Kidney epithelial cell (primary cell): ENCODE measurements around the gene TRPM3. TPM values are rescaled to one million over a fixed set of nuclear protein-coding genes. Genes with fewer than 3 reads are reported as not detected.
A peak's percentile ranks its signal among the peaks of the same experiment; 100 is the strongest.

Experiments
- DNase-seq: peaks from one replicate; pipeline ENCODE4 v3.0.0-alpha.2; 2010; ENCODE audit warnings: low read depth
- H3K27me3 ChIP-seq: 2 replicates; pipeline ENCODE4 v1.6.0; 2011; ENCODE audit warnings: low read length; ENCODE audit not compliant: control insufficient read depth, insufficient read depth
- H3K36me3 ChIP-seq: 2 replicates; pipeline ENCODE4 v1.5.1; 2011; ENCODE audit warnings: low read length; ENCODE audit not compliant: control insufficient read depth, insufficient read depth
- H3K4me3 ChIP-seq: 2 replicates; pipeline ENCODE4 v1.5.1; 2011; ENCODE audit warnings: low read depth, mild to moderate bottlenecking, control low read depth, low read length
- total RNA-seq: library from RNA; depleted of rRNA; stranded (reverse); fragments of >200 nt; gene quantifications from 2 replicates; pipeline ENCODE4 v1.2.3, GENCODE V29; 2015
- TF ChIP-seq, protein P1 (sequence below): IDR thresholded peaks from 2 replicates; pipeline ENCODE4 v1.5.1; 2011; ENCODE audit warnings: mild to moderate bottlenecking, moderate library complexity, low read length, control low read depth, inconsistent platforms; ENCODE audit not compliant: insufficient read depth, poor library complexity, severe bottlenecking

The TRPM3 gene
- total RNA-seq, 1 donor from 2014 or later: not detected

GRCh38 chr9:70832492-70832891 lies 288.9 kb downstream of the TRPM3 start:
- DNase-seq: peak; percentile 14
- TF ChIP-seq, protein P1, sequence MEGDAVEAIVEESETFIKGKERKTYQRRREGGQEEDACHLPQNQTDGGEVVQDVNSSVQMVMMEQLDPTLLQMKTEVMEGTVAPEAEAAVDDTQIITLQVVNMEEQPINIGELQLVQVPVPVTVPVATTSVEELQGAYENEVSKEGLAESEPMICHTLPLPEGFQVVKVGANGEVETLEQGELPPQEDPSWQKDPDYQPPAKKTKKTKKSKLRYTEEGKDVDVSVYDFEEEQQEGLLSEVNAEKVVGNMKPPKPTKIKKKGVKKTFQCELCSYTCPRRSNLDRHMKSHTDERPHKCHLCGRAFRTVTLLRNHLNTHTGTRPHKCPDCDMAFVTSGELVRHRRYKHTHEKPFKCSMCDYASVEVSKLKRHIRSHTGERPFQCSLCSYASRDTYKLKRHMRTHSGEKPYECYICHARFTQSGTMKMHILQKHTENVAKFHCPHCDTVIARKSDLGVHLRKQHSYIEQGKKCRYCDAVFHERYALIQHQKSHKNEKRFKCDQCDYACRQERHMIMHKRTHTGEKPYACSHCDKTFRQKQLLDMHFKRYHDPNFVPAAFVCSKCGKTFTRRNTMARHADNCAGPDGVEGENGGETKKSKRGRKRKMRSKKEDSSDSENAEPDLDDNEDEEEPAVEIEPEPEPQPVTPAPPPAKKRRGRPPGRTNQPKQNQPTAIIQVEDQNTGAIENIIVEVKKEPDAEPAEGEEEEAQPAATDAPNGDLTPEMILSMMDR: no peak

DNA sequence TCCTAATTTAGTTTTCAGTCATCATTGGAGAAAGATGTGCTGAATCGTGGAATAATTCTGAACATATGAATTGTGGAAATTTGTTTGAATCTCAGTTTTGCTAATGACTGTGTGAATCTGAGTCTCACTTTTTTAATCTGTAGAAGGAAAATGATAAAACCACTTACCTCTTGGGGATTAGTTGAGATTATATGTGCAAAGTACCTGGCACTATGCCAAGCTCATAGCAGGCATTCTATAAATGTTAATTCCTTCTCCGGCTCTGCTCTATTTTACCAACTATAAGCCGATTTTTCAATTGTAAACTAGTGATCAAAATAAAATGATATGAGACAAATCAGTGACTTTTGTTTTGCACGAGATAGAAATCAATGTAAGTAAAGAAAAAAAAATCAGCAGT lies 290.8 kb downstream of the TRPM3 start:
- no peaks in the 10 kb centered on the region for H3K27me3 ChIP-seq
- TF ChIP-seq, protein P1: no peak
- no peaks in the 10 kb centered on the region for H3K36me3 ChIP-seq
- H3K4me3 ChIP-seq: no peak overlapping the region
- no peak for DNase-seq

More at GRCh38 chr9:70832492-70832891, 288.9 kb downstream of the TRPM3 start:
- H3K27me3 ChIP-seq: no peaks in the 10 kb centered on the region
- H3K36me3 ChIP-seq: no peaks in the 10 kb centered on the region
- no peak overlapping the region for H3K4me3 ChIP-seq

GRCh38 chr9:70829591-70830265 lies 291.7 kb downstream of the TRPM3 start:
- TF ChIP-seq, protein P1: no peak
- DNase-seq: no peak

DNA sequence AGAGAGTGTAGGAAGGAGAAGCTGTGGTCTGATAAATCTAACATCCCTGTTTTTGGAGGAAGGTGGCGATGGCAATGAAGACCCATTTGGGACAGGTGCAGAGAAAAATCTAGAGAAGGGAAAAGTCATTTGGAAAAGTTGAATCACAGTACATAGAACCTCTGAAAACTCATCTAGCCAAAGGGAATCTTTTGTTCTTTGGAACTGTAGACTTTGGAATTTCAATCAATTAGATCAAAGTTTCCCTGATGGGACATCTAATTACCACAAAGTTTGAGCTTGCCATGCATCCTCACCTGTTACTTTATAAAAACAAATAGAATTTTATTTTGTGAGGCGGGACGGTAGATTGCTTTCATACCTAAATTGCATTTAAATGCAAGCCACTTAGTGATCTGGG lies 294.9 kb downstream of the TRPM3 start:
- H3K36me3 ChIP-seq: no peaks in the 10 kb centered on the region
- DNase-seq: no peak
- TF ChIP-seq, protein P1: no peak

More at GRCh38 chr9:70829591-70830265, 291.7 kb downstream of the TRPM3 start:
- no peaks in the 10 kb centered on the region for H3K36me3 ChIP-seq
- no peaks in the 10 kb centered on the region for H3K27me3 ChIP-seq
- H3K4me3 ChIP-seq: no peak overlapping the region

DNA sequence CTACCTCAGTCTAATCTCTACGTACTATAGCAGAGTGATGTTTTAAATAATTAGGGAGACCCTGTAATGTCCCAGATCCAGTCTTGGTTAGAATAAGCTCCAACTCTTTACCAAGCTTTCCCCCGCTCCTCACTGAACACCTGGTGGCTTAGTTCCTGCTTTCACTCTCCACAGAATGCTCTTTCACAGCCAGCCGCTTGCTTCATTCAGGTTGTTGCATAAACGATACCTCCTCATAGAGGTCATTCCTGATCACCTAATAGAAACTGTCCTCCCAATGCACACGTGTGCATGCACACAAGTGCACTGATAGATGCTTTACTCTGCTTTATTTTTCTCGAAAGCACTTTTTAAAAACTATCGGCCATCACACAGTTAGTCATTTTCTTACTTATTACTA lies 298.1 kb downstream of the TRPM3 start:
- TF ChIP-seq, protein P1: no peak
- H3K27me3 ChIP-seq: no peaks in the 10 kb centered on the region
- H3K36me3 ChIP-seq: no peaks in the 10 kb centered on the region
- DNase-seq: no peak
- H3K4me3 ChIP-seq: no peak overlapping the region

More for the DNA sequence above, 294.9 kb downstream of the TRPM3 start:
- Histone ChIP-seq H3K4me3 (no peak overlapping the region), H3K27me3 (no peaks in the 10 kb centered on the region)

DNA sequence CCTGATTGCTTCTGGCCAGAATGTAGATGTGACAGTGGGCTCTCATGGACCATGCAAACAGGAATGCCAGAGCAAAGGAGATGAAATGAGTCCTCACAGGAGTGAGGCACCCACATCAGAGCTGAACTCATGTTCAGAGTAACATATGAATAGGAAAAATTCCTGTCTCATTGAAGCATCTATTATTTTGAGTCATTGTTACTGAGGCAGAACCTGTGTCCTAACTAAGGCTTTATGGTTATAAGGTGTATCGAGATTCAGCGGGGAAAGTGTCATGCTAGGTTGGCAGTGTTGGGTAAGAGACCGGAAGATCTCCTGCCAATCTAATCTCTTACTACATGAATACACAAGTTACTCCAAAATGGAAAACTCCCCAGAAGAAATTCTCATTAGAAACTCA lies 304.1 kb downstream of the TRPM3 start:
- H3K4me3 ChIP-seq: no peak overlapping the region
- TF ChIP-seq, protein P1: no peak
- DNase-seq: no peak
- H3K27me3 ChIP-seq: no peaks in the 10 kb centered on the region
- no peaks in the 10 kb centered on the region for H3K36me3 ChIP-seq
